GM19463 (cell line): ENCODE results near the gene FBN2.

ENCODE experiments used
- ATAC-seq: cut with Tn5 transposase; IDR thresholded peaks from one replicate; pipeline ENCODE4 v1.9.1; 2021; ENCODE audit warnings: mild to moderate bottlenecking, moderate library complexity; ENCODE audit not compliant: unreplicated experiment

The FBN2 gene

DNA sequence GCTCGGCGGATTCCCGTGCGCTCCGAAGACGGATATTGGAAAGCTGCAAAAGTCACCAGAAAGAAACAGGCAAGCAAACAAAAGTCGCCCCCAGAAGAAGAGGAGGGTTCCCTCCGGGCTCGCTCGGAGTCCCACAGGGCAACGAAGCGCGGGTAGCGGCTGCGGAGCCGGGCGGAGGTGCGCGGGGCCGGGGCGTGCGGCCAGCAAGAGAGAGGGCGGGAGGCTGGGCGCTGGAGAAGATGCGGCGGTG is at the start of gene FBN2:
Gene FBN2 (minus strand): TSS at position 246 of the 250 bp plus-strand sequence. CDS start 642 bp downstream, outside the sequence.
- peak; percentile 34 for ATAC-seq

DNA sequence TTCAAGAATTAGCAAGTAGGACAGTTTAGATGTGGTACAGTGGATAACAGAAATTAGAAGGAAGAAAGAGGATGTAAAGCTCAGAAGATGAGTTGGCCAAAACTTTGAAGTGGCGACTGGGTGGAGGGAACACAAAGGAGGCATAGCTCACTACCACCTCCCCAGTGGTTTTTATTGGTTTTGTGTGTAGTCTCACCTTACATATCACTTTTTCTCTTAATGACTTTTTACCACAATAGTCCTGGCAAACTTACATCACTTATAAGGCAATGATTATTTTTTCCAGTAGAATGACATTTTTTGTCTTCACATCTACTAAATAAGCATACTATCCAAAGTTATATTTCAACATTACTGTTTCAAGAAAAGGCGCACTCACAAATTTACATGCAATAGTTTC is 49.2 kb upstream of the FBN2 start:
- no peak for ATAC-seq

DNA sequence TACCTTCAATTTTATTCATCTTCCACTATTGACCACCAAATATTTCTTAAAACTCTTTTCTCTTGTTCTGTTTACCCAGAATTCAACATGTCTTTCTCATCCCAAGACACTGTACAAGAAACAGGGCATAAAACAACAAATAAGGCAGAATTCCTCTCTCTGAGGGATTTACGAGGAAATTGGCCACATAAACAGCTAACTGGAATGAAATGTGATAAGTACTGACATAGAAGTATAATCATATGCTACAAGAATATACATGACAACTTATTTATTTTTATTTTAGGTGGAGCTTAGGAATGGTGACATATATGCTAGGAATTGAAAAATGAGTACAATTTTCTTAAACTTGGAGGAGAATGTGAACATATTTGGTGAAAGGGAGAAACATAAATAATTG is 48.8 kb upstream of the FBN2 start:
- no peak for ATAC-seq

DNA sequence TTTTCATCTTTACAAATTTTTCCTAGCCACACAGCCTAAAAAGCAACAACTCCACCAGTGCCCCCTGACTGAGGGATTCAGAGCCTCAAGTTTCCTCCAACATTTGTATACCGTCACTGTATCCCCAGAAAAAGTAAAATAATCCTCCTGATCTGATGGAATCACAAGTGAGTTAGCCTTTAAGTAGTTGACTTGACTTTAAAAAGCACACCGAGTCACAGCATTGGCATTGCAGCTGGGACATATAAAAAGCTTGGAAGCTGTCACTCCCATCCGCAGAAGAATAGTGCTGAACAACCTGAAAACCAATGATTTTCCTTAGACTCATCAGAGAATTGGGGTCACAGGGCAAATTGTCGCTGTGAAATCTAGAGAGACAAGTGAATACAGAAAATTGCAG is 41.6 kb upstream of the FBN2 start:
- no peak for ATAC-seq

- no peak for ATAC-seq
These were observed 41.0 kb upstream of the FBN2 start for GRCh38 chr5:128579093-128579492.

DNA sequence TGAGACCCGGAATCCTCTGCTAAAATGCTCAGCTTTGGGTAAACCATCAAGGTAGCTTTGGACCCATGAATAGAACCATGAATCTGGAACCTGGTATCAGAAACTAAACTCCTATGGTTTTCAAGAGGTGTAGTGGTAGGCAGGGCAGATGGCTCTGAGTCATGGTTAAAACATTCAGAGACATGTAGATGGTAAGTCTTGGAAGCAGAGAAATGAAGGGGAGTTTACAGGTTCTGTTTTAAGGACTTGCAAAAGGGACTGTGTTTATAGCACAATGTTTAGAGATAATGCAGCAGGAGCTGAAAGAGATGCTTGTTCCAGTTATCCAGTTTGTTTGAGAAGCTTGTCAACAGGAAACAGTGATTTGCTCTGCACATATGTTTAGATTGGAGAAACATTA is 36.0 kb upstream of the FBN2 start:
- ATAC-seq: no peak

DNA sequence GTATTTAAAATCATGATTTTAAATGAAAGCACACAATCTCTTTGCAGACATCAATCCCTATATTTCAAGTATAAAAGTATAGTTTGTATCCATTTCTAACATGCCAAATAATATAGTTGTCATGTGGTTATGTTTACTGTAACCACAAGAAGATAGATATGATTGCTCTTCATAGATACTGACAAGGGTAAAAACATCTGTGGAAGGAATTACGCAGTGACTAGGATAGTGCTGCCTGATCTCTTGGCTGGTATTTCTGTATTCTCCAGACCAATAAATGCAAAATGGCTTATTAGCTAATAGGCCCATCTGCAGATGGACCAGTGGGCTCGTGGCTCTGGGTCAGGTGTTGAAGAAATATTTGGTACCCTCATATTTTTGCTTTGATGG is 34.9 kb upstream of the FBN2 start:
- no peak for ATAC-seq

GRCh38 chr5:128572051-128572929 is 34.2 kb upstream of the FBN2 start:
- no peak for ATAC-seq

DNA sequence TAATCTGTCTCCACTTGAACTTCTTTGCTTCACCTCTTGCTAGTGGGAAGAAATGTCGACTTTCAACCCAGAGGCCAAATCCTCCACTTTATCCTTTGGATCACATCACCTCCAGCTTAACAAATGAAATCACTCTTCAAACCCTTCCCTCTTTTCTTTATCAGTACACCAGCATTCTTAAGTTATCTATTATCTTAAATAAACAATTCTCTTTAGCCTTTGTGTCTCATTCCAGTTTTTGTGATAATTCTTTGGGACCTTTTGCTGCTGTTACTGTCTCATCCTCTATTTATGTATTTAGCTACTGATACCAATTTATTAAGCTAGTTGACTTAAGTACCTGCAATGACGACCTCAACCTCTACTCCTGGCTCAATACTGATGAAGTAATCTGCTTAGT is 28.1 kb upstream of the FBN2 start:
- no peak for ATAC-seq

GRCh38 chr5:128559300-128560297 is 21.6 kb upstream of the FBN2 start:
- no peak for ATAC-seq

DNA sequence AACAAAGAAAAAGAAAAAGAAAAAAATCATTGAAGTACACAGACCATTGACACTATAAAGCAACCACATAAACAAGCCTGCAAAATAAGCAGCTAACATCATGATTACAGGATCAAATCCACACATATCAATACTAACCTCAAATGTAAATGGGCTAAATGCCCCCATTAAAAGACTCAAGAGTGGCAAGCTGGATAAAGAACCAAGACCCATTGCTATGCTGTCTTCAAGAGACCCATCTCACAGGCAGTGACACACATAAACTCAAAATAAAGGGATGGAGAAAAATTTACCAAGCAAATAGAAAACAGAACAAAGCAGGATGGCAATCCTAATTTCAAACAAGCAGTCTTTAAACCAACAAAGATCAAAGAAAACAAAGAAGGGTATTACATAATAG is 15.7 kb upstream of the FBN2 start:
- ATAC-seq: no peak

- ATAC-seq: no peak
These were observed 13.4 kb upstream of the FBN2 start for GRCh38 chr5:128551476-128551875.

- no peak for ATAC-seq
These were observed 11.5 kb upstream of the FBN2 start for GRCh38 chr5:128549496-128549895.

DNA sequence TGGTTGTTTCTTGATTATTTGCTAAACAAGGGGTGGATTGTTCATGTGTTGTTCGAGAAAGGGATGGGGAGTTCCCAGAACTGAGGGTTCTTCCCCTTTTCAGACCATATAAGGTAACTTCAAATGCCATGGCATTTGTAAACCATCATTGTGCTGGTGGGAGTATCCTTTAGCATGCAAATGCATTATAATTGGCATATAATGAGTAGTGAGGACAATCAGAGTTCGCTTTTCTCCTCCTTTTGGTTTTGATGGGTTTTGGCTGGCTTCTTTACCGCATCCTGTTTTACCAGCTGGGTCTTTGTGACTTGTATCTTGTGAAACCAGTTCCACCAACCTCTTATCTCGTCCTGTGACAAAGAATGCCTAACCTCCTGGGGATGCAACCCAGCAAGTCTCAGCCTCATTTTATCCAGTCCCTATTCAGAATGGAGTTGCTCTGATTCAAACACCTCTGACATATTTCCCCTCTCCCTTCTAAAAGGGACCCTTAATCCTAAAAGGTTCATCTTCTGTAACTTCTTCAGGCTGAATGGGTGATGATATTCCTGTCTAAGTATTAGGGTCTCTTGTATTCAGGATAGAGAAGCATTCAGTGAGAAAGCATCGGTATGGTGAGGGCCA is 8.7 kb upstream of the FBN2 start:
- peak; percentile 77 for ATAC-seq

DNA sequence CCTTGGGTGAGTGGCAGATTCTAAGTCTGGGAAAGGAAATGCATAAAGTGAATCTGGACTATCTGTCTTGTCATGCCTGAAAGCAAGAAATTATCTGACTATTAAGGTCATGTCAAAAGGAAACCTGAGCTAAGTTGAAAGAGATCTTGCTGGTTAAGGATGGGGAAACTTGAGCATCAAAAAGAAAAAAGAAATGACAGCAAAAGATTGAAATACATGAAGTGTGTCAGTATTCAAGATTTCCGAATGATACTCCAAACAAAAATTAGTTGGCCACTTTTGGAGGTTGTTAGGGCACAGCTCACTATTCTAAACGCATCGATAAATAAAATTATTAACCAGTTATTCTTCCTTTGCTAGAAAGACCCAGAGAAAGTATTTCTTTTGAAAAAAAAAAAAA is 3.3 kb upstream of the FBN2 start:
- ATAC-seq: no peak

DNA sequence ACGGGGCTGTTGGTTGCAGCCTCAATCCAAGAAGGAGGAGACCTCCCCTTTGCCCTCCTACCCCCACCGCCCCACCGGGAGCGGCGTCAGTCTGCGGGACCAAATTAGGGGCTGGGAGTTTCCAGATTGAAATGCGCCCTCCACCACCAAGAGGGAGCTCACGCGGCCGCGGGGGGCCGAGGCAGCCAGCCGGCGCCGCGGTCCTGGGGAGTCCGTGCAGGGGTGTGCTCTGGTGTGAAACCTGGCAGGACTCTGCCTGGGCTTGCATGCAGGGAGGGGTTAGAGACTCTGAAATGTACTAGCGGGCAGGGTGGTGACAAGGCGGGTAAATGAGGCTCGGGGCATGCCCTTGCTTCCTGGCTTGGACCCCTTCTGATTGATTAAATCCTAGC is 989 bp upstream of the FBN2 start:
- ATAC-seq: no peak

- ATAC-seq: no peak
These were observed 399 bp upstream of the FBN2 start for GRCh38 chr5:128538250-128539037.

GRCh38 chr5:128537221-128537999 is 635 bp downstream of the FBN2 start:
- peak; percentile 42 for ATAC-seq

GRCh38 chr5:128536254-128537220 is 1.5 kb downstream of the FBN2 start:
- no peak for ATAC-seq
